GM21528 (cell line): ENCODE measurements around the gene MYO3A.

Experiments used
- ATAC-seq: cut with Tn5 transposase; IDR thresholded peaks from one replicate; pipeline ENCODE4 v1.9.1; 2021; ENCODE audit warnings: mild to moderate bottlenecking, moderate library complexity; ENCODE audit not compliant: unreplicated experiment, low FRiP score

Gene MYO3A

DNA sequence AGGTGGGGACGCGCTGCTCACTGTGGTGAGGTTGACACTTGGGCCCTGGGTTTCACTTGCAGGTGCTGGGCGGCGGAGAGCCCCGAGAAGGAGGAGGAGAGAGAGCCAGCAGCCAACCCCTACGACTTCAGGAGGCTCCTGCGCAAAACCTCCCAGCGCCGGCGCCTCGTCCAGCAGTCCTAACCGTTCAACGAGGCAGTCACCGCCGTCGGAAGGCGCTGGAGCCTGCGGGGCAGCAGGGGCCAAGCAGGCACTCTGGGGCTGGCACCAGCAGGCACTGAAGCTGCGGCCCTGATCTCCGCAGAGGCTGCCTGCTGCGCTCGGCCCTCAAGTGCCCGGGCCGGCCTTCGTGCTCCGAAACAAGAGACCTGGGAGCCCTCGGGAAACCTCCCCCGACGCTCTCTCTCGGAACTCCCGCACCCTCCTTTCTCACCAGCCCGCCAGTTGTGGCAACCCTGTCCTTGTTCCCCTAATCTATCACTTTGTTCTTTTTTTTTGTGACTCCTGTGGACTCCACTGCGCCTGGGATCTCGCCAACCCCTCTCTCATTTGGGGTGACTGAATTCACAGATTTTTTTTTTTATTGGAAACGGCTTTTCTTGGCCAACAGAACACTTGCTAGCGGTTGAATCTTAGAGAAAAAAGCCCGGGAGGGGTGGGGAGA is 277.9 kb downstream of the MYO3A start:
- ATAC-seq = no peak

DNA sequence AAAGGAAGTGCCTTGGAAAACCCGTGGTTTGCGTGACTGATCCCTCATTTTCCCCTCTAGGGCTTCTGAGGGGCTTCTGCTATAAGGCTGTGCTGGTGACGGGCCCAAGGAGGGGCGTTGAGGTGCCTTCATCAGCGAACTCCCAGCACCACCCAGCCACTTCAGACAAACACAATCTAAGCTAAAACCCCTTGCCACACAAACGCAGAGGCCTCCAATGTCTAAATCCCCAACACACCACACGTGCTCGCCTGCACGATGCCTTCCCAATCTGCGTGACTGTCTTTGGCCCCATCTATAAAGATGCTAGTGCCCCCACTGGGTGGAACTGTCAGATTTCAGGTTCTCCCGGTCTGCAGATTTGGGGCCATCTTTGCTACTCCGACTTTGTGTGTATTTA is 278.5 kb downstream of the MYO3A start:
- no peak for ATAC-seq

DNA sequence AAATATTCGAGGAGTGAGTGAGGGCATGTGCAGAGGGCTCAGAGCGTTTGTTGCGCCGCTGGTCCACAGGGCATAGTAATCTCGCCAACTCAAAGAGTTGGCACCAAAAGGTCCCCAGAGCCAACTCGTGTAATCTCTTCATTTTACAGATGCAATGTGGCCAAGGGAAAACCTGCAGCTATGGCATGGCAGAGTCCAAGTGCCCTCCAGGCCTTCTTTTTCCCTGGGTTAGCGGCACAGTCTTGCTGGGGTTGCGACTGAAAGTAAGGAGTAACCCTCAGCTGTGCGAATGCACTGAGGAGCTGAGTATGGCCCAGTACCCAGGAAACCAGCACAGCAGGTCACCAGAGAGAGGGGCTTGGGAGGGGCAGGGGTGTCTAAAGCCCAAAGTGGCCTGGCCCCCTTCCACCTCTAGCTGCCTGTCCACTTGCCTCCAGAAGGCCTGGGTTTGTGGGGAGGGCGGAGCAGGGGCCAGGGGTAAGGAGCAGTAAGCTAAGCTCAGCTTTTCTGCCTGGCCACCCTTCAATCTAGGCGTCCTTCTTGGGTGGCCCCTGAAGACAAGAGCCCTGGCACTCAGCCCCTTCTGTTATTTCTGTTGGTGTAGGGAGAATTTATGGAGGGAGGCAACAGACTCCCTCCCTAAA is 279.2 kb downstream of the MYO3A start:
- no peak for ATAC-seq

DNA sequence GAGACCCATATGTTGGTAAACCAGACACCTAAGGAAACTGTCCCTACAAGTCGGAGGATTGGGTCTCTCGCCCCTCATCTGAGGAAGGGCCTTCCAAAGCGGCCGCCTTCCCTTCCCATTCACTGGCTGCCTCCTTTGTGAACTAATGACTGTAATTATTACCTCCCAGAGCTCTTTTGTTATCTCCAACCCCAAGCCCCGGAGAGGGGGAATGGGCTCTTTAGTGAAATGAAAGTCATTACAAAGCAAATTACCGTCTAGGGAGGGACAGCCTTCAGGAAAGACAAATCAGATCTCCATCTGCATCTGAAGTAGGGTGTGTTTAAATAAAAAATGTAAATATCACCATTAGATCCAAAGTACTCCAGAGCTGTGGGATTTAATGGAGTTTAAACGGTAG is 280.0 kb downstream of the MYO3A start:
- ATAC-seq = no peak

DNA sequence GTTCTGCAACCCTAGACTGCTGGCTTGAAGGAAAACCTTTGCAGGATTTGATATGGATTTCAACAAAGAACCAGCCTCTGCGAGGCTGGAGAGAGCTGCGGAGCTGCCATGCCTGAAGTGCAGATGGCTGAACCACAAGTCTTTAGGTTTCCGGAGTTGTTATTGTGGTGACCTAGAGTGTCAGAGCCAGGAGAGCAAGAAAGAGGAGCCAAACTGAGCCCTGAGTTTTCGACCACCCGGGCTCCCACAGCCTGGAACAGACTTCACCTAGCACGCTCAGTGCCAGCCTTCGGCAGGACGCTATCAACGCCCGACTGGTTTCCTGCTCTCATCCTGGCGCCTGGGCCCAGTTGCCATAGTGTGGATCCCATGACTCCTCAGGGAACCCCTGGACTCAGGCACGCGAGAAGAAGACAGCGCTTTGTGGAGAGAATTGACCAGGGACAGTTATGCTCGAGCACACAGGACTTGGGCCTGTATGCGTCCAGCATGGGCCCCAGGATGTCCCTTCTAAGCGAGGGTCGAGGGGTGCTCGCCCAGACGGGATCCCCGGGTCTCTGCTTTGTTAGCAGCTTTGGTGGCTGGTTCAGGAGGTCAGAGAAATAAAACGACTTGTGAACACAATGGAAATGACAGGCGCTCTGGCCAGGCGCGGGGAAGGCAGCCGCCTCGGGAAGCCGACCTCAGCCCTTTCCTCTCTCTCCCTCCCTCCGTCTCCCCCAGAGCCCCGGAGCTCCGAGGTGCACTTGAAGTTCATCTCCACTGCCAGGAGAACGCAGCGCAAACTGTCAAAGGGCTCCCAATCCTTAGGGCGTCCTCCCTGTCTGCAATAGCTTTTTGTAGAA is 280.7 kb downstream of the MYO3A start:
- no peak for ATAC-seq

DNA sequence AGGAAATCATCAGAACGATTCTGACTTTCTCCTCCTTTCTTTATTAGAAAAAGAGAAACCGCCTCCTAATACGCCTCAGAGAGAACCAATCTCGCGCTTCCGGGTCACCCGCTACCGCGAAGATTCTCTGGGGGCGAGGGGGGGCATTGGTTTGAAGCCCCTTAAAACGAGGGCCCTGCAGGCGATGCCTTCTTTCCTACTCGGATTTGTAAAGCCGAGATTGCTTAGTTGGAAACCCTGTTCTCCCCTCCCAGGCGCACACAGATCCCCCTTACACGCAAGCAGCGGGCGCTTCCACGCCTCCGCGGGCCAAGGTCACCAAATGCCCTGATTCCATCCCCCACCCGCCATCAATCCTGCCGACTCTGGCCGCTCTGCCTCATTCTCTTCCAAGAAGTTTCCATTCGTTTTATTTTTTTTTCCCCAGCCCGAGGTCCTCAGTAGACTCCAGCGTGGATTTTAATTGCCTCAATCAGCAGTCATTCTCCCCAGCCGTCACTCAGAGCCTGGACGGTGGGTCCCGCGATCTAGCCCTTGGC is 281.4 kb downstream of the MYO3A start:
- no peak for ATAC-seq

DNA sequence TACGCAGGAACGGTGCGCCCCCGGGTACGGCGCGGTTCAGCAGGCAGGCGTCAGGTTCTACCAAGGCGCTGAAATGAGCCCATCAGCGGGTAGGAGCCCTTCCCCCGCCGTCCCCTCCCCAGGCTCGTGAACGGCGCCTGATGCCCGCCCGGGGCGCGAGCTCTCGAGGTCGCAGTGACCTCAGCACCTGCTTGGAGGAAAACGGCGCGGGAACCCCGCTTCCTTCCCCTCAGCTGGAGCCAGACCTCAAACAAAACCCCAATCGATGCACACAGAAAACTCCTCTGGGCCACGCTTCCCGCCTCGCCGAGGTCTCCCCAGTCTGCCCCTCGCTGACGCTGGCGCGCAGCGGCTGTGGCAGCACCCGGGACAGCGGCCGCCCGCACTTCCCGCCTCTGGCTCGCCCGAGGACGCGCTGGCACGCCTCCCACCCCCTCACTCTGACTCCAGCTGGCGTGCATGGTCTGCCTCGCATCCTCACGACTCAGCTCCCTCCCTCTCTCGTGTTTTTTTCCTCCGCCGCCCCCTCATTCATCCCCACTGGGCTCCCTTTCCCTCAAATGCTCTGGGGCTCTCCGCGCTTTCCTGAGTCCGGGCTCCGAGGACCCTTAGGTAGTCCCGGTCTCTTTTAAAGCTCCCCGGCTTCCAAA is 282.0 kb downstream of the MYO3A start:
- ATAC-seq = no peak

DNA sequence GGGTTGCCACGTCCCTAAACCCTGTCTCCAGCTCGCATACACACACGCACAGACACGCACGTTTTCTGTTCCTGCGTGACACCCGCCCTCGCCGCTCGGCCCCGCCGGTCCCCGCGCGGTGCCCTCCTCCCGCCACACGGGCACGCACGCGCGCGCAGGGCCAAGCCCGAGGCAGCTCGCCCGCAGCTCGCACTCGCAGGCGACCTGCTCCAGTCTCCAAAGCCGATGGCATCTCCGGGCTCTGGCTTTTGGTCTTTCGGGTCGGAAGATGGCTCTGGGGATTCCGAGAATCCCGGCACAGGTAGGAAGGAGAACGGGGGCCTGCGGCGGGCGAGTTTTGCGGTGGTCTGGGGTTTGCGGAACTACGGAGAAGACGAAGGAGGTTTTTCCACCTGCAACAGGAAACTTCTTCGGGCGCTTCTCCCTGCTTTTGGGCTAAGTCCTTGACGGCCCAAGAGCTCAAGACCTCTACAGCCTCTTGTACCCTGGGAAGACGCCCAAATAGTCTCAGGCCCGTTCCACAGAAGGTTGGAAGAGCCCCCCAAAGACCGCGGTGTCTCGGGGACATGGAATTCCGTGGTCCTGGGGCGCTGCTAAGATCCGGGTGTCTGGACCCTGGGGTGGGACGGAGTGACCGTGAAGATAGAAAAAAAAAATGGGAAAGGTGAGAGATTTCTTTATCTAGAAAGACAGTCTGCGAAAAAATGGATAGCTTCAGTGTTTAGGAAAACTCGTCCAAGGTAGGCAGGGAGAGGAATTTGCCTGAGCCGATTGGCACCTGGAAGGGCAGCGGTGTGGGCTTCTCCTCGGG is 282.8 kb downstream of the MYO3A start, which contains the start of gene GAD2:
Gene GAD2 (plus strand): TSS at position 190 of the 811 bp plus-strand sequence. CDS start 36 bp downstream, at position 226.
- no peak for ATAC-seq

DNA sequence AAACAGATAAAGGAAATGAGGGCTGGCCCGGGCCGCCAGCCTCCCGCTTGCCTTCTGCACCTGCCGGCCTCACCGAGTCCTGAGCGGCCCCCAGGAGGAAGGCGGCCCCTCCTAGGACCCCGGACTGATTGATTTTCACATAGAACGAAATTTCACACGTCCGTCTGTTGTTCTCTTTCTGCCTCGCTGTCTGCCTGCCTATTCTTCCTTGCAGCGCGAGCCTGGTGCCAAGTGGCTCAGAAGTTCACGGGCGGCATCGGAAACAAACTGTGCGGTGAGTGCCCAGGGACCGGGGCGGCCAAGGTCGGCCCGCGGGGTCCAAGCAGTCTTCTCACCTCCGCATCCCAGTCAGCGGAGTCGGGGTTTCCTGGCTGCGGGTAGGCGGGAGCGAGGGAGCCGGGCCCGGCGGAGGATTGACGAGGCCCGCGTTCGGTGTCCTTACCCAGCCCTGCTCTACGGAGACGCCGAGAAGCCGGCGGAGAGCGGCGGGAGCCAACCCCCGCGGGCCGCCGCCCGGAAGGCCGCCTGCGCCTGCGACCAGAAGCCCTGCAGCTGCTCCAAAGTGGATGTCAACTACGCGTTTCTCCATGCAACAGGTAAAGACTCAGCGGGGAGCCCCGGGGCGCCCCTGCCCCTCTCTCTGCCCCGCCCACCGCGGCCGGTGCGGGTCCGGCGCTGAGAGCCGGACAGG is 283.5 kb downstream of the MYO3A start:
- ATAC-seq = no peak

DNA sequence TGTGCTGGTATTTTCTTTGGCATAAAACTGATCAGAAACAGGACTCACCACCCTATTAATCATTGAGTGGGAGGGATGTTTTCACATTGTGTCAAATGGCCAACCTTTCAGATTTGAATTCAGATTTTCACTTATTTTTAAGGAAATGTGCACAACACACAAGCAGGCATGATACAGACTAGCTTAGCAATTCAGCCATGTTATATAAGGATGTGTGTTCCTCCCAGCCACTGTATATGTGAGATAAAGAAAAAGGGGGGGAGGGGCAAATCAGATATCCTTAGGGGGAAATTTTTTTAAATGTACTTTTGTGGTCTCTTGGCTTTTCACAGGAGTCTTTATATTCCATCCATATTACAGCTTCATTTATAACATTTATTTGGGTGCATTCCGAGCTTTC is 285.6 kb downstream of the MYO3A start:
- ATAC-seq = no peak

DNA sequence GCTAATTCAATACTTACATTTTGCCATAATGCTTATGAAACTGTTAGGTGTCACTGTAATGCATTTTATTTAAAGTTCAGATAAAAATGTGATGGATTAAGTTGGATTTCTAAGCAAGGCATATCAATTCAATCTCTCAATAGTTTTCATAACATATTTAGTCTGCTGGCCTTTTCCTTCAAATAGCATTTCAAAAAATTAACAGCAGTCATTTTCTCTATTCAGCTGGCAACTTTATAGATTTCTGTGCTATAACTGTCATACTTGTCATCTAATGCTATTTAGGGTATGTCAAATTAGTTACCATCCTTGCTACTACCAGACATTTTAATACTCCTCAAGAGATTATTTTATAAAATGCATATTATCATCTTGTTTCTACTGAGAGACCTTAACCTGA is 286.9 kb downstream of the MYO3A start:
- ATAC-seq = no peak

DNA sequence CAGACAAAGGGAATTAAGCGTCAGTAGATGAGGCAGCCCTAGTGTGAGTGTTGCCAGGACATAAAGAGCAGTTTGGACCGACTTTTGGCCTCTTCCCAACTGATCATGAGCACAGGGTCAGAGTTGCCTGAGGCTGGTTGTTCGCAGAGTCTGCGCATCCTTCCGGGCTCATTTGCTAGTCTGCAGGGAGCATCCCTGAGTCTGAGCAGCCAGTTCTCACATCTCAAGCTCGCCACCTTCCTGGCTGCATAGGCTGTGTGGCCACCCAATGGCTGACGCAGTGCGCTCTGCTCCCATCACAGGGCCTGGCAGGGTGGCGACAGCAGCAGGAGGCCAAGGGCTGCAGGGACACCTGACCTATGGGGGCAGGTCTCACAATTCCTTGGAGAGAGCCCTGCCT is 287.5 kb downstream of the MYO3A start:
- ATAC-seq = no peak

DNA sequence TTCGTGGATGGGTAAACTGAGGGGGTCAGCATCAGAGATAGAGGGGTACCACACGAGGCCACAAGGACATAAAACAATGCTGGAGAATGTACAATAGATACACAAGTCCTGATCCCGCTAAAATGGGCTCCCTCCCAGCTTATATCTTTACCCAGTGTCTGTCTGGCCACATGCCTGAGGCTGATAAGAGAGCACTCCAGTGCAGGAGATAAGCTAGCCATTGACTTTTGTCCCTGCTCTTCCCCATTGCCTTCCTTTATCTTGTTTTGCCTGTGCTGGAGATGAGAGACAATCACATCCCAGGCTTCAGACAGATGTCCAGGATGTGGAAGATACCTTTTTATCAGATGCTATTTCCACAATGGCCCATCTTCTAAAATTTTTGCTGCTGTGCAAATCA is 288.5 kb downstream of the MYO3A start:
- no peak for ATAC-seq

DNA sequence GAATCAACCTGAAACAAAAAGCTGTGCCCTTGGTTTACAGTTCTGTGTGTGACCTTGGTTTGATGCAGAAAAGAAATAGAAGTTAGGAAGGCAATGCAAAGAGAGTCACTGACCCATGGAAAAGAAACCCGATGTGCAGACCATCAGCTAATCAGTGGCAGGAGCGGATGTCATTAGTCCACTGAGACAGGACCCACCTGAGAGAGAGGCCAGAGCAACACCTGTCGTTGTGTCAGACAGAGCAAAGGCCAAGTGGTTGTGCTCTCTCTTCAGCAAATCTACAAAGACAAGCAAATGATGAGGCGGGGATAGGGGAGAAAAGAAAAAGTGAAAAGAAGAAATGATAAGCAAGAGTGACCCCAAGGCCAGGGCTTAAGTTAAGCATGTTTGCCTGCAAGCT is 291.3 kb downstream of the MYO3A start:
- ATAC-seq = no peak

DNA sequence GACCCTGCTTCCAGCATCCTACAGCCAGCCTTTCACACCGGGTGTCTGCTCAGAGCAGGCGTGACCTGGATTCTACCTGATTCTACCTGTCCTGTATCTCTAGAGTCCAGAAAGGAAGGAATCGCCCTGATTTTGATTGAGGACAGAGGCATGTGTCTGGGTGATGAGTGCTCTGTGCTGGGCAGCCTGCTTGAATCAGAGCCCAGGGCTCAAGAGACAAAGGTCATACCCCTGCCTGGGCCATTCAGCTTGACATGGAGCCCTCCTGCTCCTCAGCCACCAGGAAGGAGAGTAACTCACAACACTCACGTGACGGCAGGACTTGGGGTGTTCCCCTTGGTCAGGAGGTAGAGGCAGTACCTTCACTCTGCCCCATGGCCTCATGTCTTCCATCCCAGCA is 293.8 kb downstream of the MYO3A start:
- no peak for ATAC-seq

DNA sequence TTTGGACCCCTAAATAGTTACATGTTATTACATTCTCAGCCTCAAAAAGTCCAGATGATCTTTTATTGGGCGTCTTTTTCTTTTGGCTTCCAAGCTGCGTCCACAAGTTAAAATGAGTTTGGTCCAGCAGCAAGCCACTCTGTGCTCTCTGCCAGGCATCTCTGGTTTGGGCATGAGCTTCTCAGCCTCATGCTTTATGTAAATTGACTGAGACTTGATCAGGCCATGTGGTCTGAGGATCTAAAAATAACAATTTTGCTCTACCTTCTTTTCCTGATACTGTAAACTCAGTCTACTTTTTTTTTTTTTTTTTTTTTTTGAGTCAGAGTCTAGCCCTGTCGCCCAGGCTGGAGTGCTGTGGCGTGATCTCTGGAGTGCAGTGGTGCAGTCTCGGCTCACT is 298.1 kb downstream of the MYO3A start:
- ATAC-seq = no peak

DNA sequence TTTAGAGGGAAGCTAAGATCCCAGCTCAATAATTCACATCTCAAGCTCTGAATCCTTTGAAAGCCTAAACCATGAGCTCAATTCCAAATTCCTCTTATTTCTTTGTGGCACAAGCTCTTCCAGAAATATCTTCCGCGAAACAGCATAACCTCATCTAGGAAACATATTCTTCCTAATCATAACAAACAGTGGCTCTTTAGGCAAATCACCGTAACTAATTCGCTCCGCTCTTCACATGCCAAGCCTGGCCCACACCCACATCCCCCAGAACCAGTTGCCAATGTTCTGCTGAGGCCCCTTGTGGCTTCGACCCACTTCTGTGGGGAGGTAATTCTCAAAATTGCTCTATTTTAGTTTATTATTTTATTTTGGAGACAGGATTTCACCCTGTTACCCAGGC is 301.7 kb downstream of the MYO3A start:
- ATAC-seq = no peak

DNA sequence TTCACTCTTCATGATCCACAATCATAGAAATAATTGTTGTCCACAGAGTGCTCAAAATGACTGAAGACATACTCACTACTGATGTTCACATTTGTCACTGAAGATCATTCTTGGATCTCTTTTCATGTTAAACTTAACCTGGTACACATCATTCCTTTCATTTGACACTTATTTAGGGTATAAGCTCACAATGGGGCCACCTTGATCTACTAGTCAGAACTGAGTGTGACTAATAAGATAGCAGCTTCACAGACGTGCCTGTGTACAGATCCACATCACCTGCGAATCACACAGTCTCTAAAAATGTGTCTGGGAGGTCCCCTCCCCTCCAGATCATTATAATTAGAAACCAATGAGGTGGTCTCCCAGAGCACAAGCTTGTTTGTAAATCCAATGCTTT is 304.3 kb downstream of the MYO3A start:
- ATAC-seq = no peak

DNA sequence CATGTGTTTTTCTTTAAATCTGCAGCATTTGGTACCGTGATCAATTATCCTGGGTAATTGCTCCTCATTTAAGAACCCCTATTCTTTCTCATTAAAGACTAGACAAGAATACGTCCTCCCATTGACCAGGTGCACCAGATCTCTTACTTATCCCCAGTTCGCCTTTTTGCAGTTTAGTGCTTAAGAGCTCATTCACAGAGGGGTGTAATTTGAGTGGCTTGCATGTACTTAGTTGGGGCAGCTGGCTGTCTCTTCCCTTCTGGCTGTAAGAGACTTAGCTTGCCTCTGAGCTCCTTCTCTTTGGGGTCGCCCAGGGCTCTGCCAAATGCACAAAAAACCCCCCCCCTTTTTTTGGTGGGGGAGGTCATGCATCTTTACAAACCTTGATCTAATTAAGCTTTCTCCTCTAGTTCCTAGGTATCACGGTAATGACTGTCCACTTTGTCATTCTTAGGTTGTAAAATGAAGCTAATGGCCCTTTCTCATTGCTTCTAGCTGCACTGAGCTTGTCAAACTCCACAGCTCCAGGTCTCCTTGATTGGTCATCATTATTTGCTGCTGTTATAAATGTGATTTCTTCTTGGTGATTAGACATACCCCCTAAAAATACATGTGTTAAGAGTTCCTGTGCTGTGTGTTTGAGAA is 308.8 kb downstream of the MYO3A start:
- no peak for ATAC-seq
